Astrocyte (in vitro differentiated cells and primary cell): ENCODE data around the gene FCMR. TPM values are rescaled to one million over a fixed set of nuclear protein-coding genes. Genes with fewer than 3 reads are reported as not detected.

Source experiments
- DNase-seq: peaks from one replicate; pipeline ENCODE4 v3.0.0-alpha.2; 2010; ENCODE audit warnings: low read depth
- FAIRE-seq: peaks from 2 replicates; lab custom pipeline; 2011; peaks lifted over from hg19 to GRCh38; lab: Jason Lieb, UNC
- H2AFZ ChIP-seq: 2 replicates; pipeline ENCODE4 v1.6.0; 2012; ENCODE audit warnings: low read depth, low read length, inconsistent platforms
- H3K27ac ChIP-seq: 2 replicates; pipeline ENCODE4 v1.5.1; 2011; ENCODE audit warnings: low read depth, low read length, inconsistent platforms
- H3K27me3 ChIP-seq: 2 replicates; pipeline ENCODE4 v1.6.0; 2011; ENCODE audit warnings: low read length, inconsistent platforms; ENCODE audit not compliant: insufficient read depth
- H3K36me3 ChIP-seq: 2 replicates; pipeline ENCODE4 v1.5.1; 2011; ENCODE audit warnings: low read length, inconsistent platforms; ENCODE audit not compliant: insufficient read depth
- H3K4me1 ChIP-seq: 2 replicates; pipeline ENCODE4 v1.5.1; 2011; ENCODE audit warnings: low read length, inconsistent platforms; ENCODE audit not compliant: insufficient read depth
- H3K4me2 ChIP-seq: 2 replicates; pipeline ENCODE4 v1.6.0; 2012; ENCODE audit warnings: low read length, inconsistent platforms
- H3K4me3 ChIP-seq: 2 replicates; pipeline ENCODE4 v1.5.1; 2011; ENCODE audit warnings: low read depth, mild to moderate bottlenecking, low read length, inconsistent platforms; ENCODE audit not compliant: insufficient read depth
- H3K79me2 ChIP-seq: 2 replicates; pipeline ENCODE4 v1.6.0; 2012; ENCODE audit warnings: mild to moderate bottlenecking, low read length, inconsistent platforms; ENCODE audit not compliant: insufficient read depth
- H3K9ac ChIP-seq: 2 replicates; pipeline ENCODE4 v1.6.0; 2012; ENCODE audit warnings: mild to moderate bottlenecking, low read length, inconsistent platforms
- H3K9me3 ChIP-seq: 2 replicates; pipeline ENCODE4 v1.5.1; 2012; ENCODE audit warnings: low read depth, mild to moderate bottlenecking, low read length, inconsistent platforms; ENCODE audit not compliant: insufficient read depth
- H4K20me1 ChIP-seq: 2 replicates; pipeline ENCODE4 v1.6.0; 2012; ENCODE audit warnings: low read length, inconsistent platforms; ENCODE audit not compliant: insufficient read depth
- H3K27ac Mint-ChIP-seq: one replicate; pipeline ENCODE4 v1.8.0; 2021; ENCODE audit warnings: mild to moderate bottlenecking, mixed read lengths; ENCODE audit not compliant: unreplicated experiment
- H3K27me3 Mint-ChIP-seq: one replicate; pipeline ENCODE4 v1.8.0; 2021; ENCODE audit warnings: low read depth, mixed read lengths; ENCODE audit not compliant: unreplicated experiment
- H3K36me3 Mint-ChIP-seq: one replicate; pipeline ENCODE4 v1.8.0; 2021; ENCODE audit warnings: low read depth, mixed read lengths; ENCODE audit not compliant: unreplicated experiment
- H3K4me1 Mint-ChIP-seq: one replicate; pipeline ENCODE4 v1.8.0; 2021; ENCODE audit warnings: low read depth, mixed read lengths; ENCODE audit not compliant: unreplicated experiment
- H3K4me3 Mint-ChIP-seq: one replicate; pipeline ENCODE4 v1.8.0; 2021; ENCODE audit warnings: mild to moderate bottlenecking, moderate library complexity, mixed read lengths; ENCODE audit not compliant: unreplicated experiment
- H3K9me3 Mint-ChIP-seq: one replicate; pipeline ENCODE4 v1.8.0; 2021; ENCODE audit warnings: mild to moderate bottlenecking, mixed read lengths; ENCODE audit not compliant: unreplicated experiment
- CTCF ChIP-seq: IDR thresholded peaks from 2 replicates; pipeline ENCODE4 v1.5.1; 2011; ENCODE audit warnings: low read depth, mild to moderate bottlenecking, inconsistent platforms, low read length, moderate library complexity; ENCODE audit not compliant: insufficient read depth
- EZH2 ChIP-seq: IDR thresholded peaks from 2 replicates; pipeline ENCODE4 v1.6.1; 2012; ENCODE audit warnings: mild to moderate bottlenecking, low read length, inconsistent platforms; ENCODE audit not compliant: insufficient read depth
- total RNA-seq: library from RNA; stranded (reverse); gene quantifications from 2 replicates; pipeline ENCODE4 v1.2.1, GENCODE V29; 2021

Gene FCMR
- total RNA-seq, 1 donor from 2014 or later: 0.73 TPM

GRCh38 chr1:206866062-206866461 lies 55.7 kb downstream of the FCMR start:
- Histone ChIP-seq H3K27ac (no peak overlapping the region), H3K79me2 (no peaks in the 10 kb centered on the region), H4K20me1 (no peaks in the 10 kb centered on the region), H3K36me3 (no peaks in the 10 kb centered on the region), H3K4me2 (no peak overlapping the region), H3K9me3 (no peaks in the 10 kb centered on the region), H3K27me3 (peaks cover 26% of the 10 kb centered on the region), H3K4me1 (no peaks in the 10 kb centered on the region), H2AFZ (no peak overlapping the region), H3K4me3 (no peak overlapping the region), H3K9ac (no peak overlapping the region)
- H3K36me3 Mint-ChIP-seq: no peaks in the 10 kb centered on the region
- FAIRE-seq: peak; percentile 5
- peak; percentile 18 for DNase-seq
- no peaks in the 10 kb centered on the region for H3K9me3 Mint-ChIP-seq
- H3K4me1 Mint-ChIP-seq: peaks cover 16% of the 10 kb centered on the region
- H3K27ac Mint-ChIP-seq: no peak overlapping the region
- H3K4me3 Mint-ChIP-seq: no peak overlapping the region
- TF ChIP-seq CTCF: no peak
- TF ChIP-seq EZH2: no peak
- peaks cover 31% of the 10 kb centered on the region for H3K27me3 Mint-ChIP-seq

- no peaks in the 10 kb centered on the region for H3K36me3 ChIP-seq
- no peak within 1 kb of the TSS for H3K27ac ChIP-seq
- H3K9me3 ChIP-seq: no peaks in the 10 kb centered on the region
- H3K4me3 Mint-ChIP-seq: no peak within 1 kb of the TSS
- peak; percentile 20 for DNase-seq
- FAIRE-seq: peak; percentile 74
- no peaks in the 10 kb centered on the region for H3K36me3 Mint-ChIP-seq
- H3K27ac Mint-ChIP-seq: peak within 1 kb of the TSS; percentile 67
- H3K9me3 Mint-ChIP-seq: no peaks in the 10 kb centered on the region
- no peak within 1 kb of the TSS for H3K4me2 ChIP-seq
- no peak within 1 kb of the TSS for H2AFZ ChIP-seq
- H4K20me1 ChIP-seq: no peaks in the 10 kb centered on the region
- peaks cover 25% of the 10 kb centered on the region for H3K27me3 ChIP-seq
- no peaks in the 10 kb centered on the region for H3K79me2 ChIP-seq
- H3K4me3 ChIP-seq: no peak within 1 kb of the TSS
- no peaks in the 10 kb centered on the region for H3K4me1 ChIP-seq
- no peak within 1 kb of the TSS for H3K9ac ChIP-seq
- H3K4me1 Mint-ChIP-seq: peaks cover 13% of the 10 kb centered on the region
- TF ChIP-seq EZH2 (no peak), CTCF (peak; percentile 71)
- H3K27me3 Mint-ChIP-seq: peaks cover 38% of the 10 kb centered on the region
Observed at GRCh38 chr1:206864939-206865671, 56.6 kb downstream of the FCMR start, which contains the start of gene IL20. Gene IL20, plus strand, starts transcription at chr1:206865623. Its CDS starts 230 bp downstream, at chr1:206865853.

- Histone ChIP-seq H3K27me3 (peaks cover 34% of the 10 kb centered on the region), H3K4me3 (no peak overlapping the region), H3K36me3 (no peaks in the 10 kb centered on the region), H3K4me2 (no peak overlapping the region), H4K20me1 (no peaks in the 10 kb centered on the region), H3K9ac (no peak overlapping the region), H2AFZ (no peak overlapping the region), H3K9me3 (no peaks in the 10 kb centered on the region), H3K79me2 (no peaks in the 10 kb centered on the region), H3K27ac (no peak overlapping the region), H3K4me1 (no peaks in the 10 kb centered on the region)
- no peak for FAIRE-seq
- Mint-ChIP-seq H3K9me3 (no peaks in the 10 kb centered on the region), H3K27ac (no peak overlapping the region), H3K27me3 (peaks cover 37% of the 10 kb centered on the region), H3K4me1 (peaks cover 8% of the 10 kb centered on the region), H3K36me3 (no peaks in the 10 kb centered on the region), H3K4me3 (no peak overlapping the region)
- TF ChIP-seq EZH2: no peak
- no peak for TF ChIP-seq CTCF
- DNase-seq: no peak
Observed at GRCh38 chr1:206863266-206863665, 58.5 kb downstream of the FCMR start.
